Psoas muscle (tissue), 8 donors: ENCODE results near the gene MBLAC1. TPM values are rescaled to one million over a fixed set of nuclear protein-coding genes. Genes with fewer than 3 reads are reported as not detected.

Experiments used
- ATAC-seq, 4 donors: fragments of 200-7000 bp; cut with Tn5 transposase; one replicate each; pipeline ENCODE4 v1.9.1; 2020; ENCODE audit warnings: moderate library complexity in 3 of 4, mild to moderate bottlenecking in 2 of 4
- DNase-seq, 2 donors: peaks; one replicate each; pipeline ENCODE4 v3.0.0-alpha.2; 2020
- H3K27ac ChIP-seq: fragments of 200-600 bp; one replicate; pipeline ENCODE4 v1.8.0; 2022
- H3K27me3 ChIP-seq, 3 donors: fragments of 200-600 bp in 1 of 3; one replicate each; pipeline versions ENCODE4 v1.6.1 to v1.8.0; 2013 to 2022; ENCODE audit warnings: low read length in 2 of 3, mild to moderate bottlenecking in 2 of 3, moderate library complexity in 1 of 3; ENCODE audit not compliant: insufficient read depth in 3 of 3
- H3K36me3 ChIP-seq, 2 donors: fragments of 200-600 bp in 1 of 2; one replicate each; pipeline versions ENCODE4 v1.6.1 to v1.8.0; 2013 to 2022; ENCODE audit warnings: low read depth in 1 of 2, mild to moderate bottlenecking in 1 of 2, moderate library complexity in 1 of 2; ENCODE audit not compliant: insufficient read depth in 1 of 2
- H3K4me1 ChIP-seq: fragments of 200-600 bp; one replicate; pipeline ENCODE4 v1.8.0; 2022
- H3K4me3 ChIP-seq: fragments of 200-600 bp; one replicate; pipeline ENCODE4 v1.8.0; 2022; ENCODE audit warnings: mild to moderate bottlenecking
- H3K9me3 ChIP-seq: fragments of 200-600 bp; one replicate; pipeline ENCODE4 v1.8.0; 2022
- CTCF ChIP-seq: fragments of 200-600 bp; IDR thresholded peaks from one replicate; pipeline ENCODE4 v1.8.0; 2022; ENCODE audit warnings: antibody characterized with exemption
- WGBS, 3 donors: extraction: QIAGEN DNeasy Blood & Tissue Kit; methylation state at CpG; one replicate each; pipeline versions ENCODE4 v1.1.6 to v1.1.7; 2013; 5-methylcytosine and 5-hydroxymethylcytosine counted together
- intact Hi-C, 2 donors: fragments of 100-400 bp; cut with DNase I; formaldehyde crosslinking; loops; one replicate each; pipeline versions ENCODE4 v1.11.0 to v1.14.2; 2022
- polyA plus RNA-seq, 3 donors: library from polyadenylated mRNA; stranded (reverse); fragments of 200-250 nt; gene quantifications; one replicate each; pipeline ENCODE4 v1.2.3, GENCODE V29; 2013
- total RNA-seq, 4 donors: library from RNA; stranded (reverse); fragmentation: NEBNext Ultra II Directional in 2 of 4; extraction: Animal tissue kit (Norgen Biotek cat#: 25700) in 2 of 4; gene quantifications; one replicate each; pipeline versions ENCODE4 v1.2.1 to v1.2.4, GENCODE V29; 2021 to 2023
- donor health status: healthy with polysubstance abuse.
- donor health status: DM: no; HTN: no; CAD: no; lungs with moderate emphysema.
- donor health status: Bipolar disorder and iron deficiency.
- donor health status: healthy.
- donor health status: DM: yes; HTN: yes; CAD: no.
- donor health status: DM: no; HTN: no; CAD: no.
- donor health status: DM: no; HTN: no; CAD: no.
- donor health status: DM: yes; HTN: yes; CAD: no.

Gene MBLAC1
- total and polyA plus RNA-seq, 7 donors: 0.91 to 3.8 (median 2.0) TPM

- H3K36me3 ChIP-seq: peaks cover 0 to 89% of the 10 kb centered on the region in 2 donors
- no peak for TF ChIP-seq CTCF
- no peaks in the 10 kb centered on the region for H3K27me3 ChIP-seq
- no peak for DNase-seq
- H3K4me1 ChIP-seq: peaks cover 5% of the 10 kb centered on the region
- H3K4me3 ChIP-seq: no peak overlapping the region
- 82 to 86% (median 84%) methylated on average over 22 to 25 of the region's 25 CpGs for WGBS, 3 donors
- no peak overlapping the region for H3K27ac ChIP-seq
- no peaks in the 10 kb centered on the region for H3K9me3 ChIP-seq
- intact Hi-C loops: no loop called here
- ATAC-seq: peak in 1 of 4 donors; percentile 12
Measured at GRCh38 chr7:100107125-100107737, 19.5 kb upstream of the MBLAC1 start.

GRCh38 chr7:100107890-100108289, 18.9 kb upstream of the MBLAC1 start:
- DNase-seq (no peak), ATAC-seq (no peak)
- TF ChIP-seq CTCF: no peak
- peaks cover 0 to 96% of the 10 kb centered on the region in 2 donors for H3K36me3 ChIP-seq
- intact Hi-C loops: no loop called here
- H3K27me3 ChIP-seq: no peaks in the 10 kb centered on the region
- H3K4me1 ChIP-seq: no peaks in the 10 kb centered on the region
- H3K27ac ChIP-seq: no peak overlapping the region
- H3K4me3 ChIP-seq: no peak overlapping the region
- 81 to 90% (median 82%) methylated on average over 10 to 11 of the region's 11 CpGs for WGBS, 3 donors
- no peaks in the 10 kb centered on the region for H3K9me3 ChIP-seq

- intact Hi-C loops: no loop called here
- peaks cover 0 to 94% of the 10 kb centered on the region in 2 donors for H3K36me3 ChIP-seq
Measured at GRCh38 chr7:100109521-100110163, 17.1 kb upstream of the MBLAC1 start.

GRCh38 chr7:100111156-100111555, 15.6 kb upstream of the MBLAC1 start:
- H3K27me3 ChIP-seq: no peaks in the 10 kb centered on the region
- no peak overlapping the region for H3K4me3 ChIP-seq
- intact Hi-C loops: no loop called here
- H3K4me1 ChIP-seq: no peaks in the 10 kb centered on the region
- no peaks in the 10 kb centered on the region for H3K9me3 ChIP-seq
- ATAC-seq: no peak
- TF ChIP-seq CTCF: no peak
- DNase-seq: no peak
- 86 to 91% (median 91%) methylated on average over 7 of the region's 7 CpGs for WGBS, 3 donors
- no peak overlapping the region for H3K27ac ChIP-seq
- H3K36me3 ChIP-seq: peaks cover 0 to 78% of the 10 kb centered on the region in 2 donors

More at GRCh38 chr7:100109521-100110163, 17.1 kb upstream of the MBLAC1 start:
- no peak for TF ChIP-seq CTCF
- no peaks in the 10 kb centered on the region for H3K4me1 ChIP-seq
- H3K4me3 ChIP-seq: no peak overlapping the region
- H3K9me3 ChIP-seq: no peaks in the 10 kb centered on the region
- no peak overlapping the region for H3K27ac ChIP-seq
- H3K27me3 ChIP-seq: no peaks in the 10 kb centered on the region
- DNase-seq (no peak), ATAC-seq (no peak)
- 83 to 87% (median 85%) methylated on average over 12 of the region's 12 CpGs for WGBS, 3 donors
